Thyroid gland (tissue), 4 donors: ENCODE measurements around the gene ZCWPW2. TPM values are rescaled to one million over a fixed set of nuclear protein-coding genes. Genes with fewer than 3 reads are reported as not detected.

ENCODE experiments used
- DNase-seq, 2 donors: peaks; one replicate each; pipeline ENCODE4 v3.0.0-alpha.2; 2019
- H3K27ac ChIP-seq, 3 donors: fragments of 200-600 bp; sonication (generic); 1 replicate in 2 of 3; 2 replicates in 1 of 3; pipeline ENCODE4 v1.5.1; 2016 to 2019; ENCODE audit warnings: mild to moderate bottlenecking in 1 of 3, moderate library complexity in 1 of 3
- H3K27me3 ChIP-seq: fragments of 200-600 bp; sonication (generic); one replicate; pipeline ENCODE4 v1.5.1; 2019
- H3K36me3 ChIP-seq, 2 donors: fragments of 200-600 bp; sonication (generic); one replicate each; pipeline ENCODE4 v1.5.1; 2016 to 2019
- H3K4me1 ChIP-seq, 2 donors: fragments of 200-600 bp; sonication (generic); one replicate each; pipeline ENCODE4 v1.5.1; 2017 to 2019
- H3K4me3 ChIP-seq, 3 donors: fragments of 200-600 bp; sonication (generic); replicated peaks in 1 of 3; 1 replicate in 2 of 3; 2 replicates in 1 of 3; pipeline ENCODE4 v1.5.1; 2016; ENCODE audit warnings: mild to moderate bottlenecking in 1 of 3
- H3K9me3 ChIP-seq: fragments of 200-600 bp; sonication (generic); one replicate; pipeline ENCODE4 v1.5.1; 2017
- POLR2A ChIP-seq, 2 donors: fragments of 450-650 bp; IDR thresholded peaks; one replicate each; pipeline ENCODE4 v1.6.1; 2017; ENCODE audit warnings: antibody characterized with exemption in 2 of 2, mild to moderate bottlenecking in 2 of 2, moderate library complexity in 1 of 2
- WGBS, 2 donors: methylation state at CpG; one replicate each; pipeline ENCODE4 v1.1.5; 2017; 5-methylcytosine and 5-hydroxymethylcytosine counted together
- intact Hi-C: fragments of 100-400 bp; cut with DNase I; formaldehyde crosslinking; loops from one replicate; pipeline ENCODE4 v1.15.1; 2023
- total RNA-seq, 4 donors: library from RNA; depleted of rRNA; stranded (reverse); fragments of >200 nt; gene quantifications; one replicate each; pipeline ENCODE4 v1.2.3, GENCODE V29; 2016
- TF ChIP-seq, protein P1 (sequence below), 6 experiments: fragments of 200-600 bp in 3 of 6; fragments of 450-650 bp in 3 of 6; sonication (generic) in 3 of 6; IDR thresholded peaks; one replicate each; pipeline ENCODE4 v1.5.1; 2016 to 2019; ENCODE audit warnings: antibody characterized with exemption in 6 of 6, mild to moderate bottlenecking in 2 of 6, inconsistent platforms in 1 of 6, moderate library complexity in 1 of 6

ZCWPW2 gene
- total RNA-seq, 4 donors from 2014 or later: 0.49 to 2.6 (median 1.1) TPM; not detected in 1

DNA sequence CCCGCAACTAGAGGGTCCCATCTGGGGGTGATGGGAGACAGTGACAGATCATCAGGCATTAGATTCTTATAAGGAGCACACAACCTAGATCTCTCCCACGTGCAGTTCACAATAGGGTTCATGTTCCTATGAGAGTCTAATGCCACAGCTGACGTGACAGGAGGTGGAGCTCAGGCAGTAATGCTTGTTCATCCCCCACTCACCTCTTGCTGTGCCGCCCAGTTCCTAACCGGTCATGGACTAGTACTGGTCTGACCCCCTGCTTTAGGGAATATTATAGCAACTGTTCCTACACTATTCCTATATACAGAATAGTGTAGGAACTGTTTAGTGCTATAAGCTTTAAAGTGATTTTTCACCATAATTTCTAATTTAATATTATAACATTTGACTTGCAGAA lies 128.2 kb downstream of the ZCWPW2 start:
- intact Hi-C loops: no loop called here
- H3K9me3 ChIP-seq: no peaks in the 10 kb centered on the region

DNA sequence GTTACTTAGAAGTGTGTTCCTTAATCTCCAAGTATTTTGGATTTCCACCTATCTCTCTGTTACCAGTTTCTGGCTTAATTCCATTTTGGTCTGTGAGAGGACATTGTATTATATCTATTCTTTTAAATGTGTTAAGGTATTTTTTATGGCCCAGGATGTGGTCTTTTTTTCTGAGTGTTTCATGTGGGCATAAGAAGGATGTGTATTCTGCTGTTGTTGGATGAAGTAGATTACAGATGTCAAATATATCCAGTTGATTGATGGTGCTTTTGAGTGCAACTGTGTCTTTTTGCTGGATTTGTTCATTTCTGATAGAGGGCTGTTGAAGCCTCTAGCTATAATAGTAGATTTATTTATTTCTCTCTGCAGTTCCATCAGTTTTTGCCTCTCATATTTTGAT lies 136.6 kb downstream of the ZCWPW2 start:
- no peak overlapping the region for H3K4me3 ChIP-seq
- intact Hi-C loops: no loop called here
- TF ChIP-seq POLR2A (IDR thresholded peaks at IDR 0.05): no peak
- TF ChIP-seq, protein P1, sequence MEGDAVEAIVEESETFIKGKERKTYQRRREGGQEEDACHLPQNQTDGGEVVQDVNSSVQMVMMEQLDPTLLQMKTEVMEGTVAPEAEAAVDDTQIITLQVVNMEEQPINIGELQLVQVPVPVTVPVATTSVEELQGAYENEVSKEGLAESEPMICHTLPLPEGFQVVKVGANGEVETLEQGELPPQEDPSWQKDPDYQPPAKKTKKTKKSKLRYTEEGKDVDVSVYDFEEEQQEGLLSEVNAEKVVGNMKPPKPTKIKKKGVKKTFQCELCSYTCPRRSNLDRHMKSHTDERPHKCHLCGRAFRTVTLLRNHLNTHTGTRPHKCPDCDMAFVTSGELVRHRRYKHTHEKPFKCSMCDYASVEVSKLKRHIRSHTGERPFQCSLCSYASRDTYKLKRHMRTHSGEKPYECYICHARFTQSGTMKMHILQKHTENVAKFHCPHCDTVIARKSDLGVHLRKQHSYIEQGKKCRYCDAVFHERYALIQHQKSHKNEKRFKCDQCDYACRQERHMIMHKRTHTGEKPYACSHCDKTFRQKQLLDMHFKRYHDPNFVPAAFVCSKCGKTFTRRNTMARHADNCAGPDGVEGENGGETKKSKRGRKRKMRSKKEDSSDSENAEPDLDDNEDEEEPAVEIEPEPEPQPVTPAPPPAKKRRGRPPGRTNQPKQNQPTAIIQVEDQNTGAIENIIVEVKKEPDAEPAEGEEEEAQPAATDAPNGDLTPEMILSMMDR (IDR thresholded peaks at IDR 0.05): no peak

More for the DNA sequence above, 128.2 kb downstream of the ZCWPW2 start:
- no peak for DNase-seq
- Histone ChIP-seq H3K36me3 (no peaks in the 10 kb centered on the region), H3K4me3 (no peak overlapping the region), H3K27me3 (no peaks in the 10 kb centered on the region), H3K27ac (no peak overlapping the region), H3K4me1 (no peaks in the 10 kb centered on the region)
- no peak for TF ChIP-seq POLR2A (IDR thresholded peaks at IDR 0.05)
- TF ChIP-seq, protein P1 (IDR thresholded peaks at IDR 0.05): no peak
- WGBS, 2 donors: 76 to 81% methylated on average over 5 of the region's 5 CpGs

DNA sequence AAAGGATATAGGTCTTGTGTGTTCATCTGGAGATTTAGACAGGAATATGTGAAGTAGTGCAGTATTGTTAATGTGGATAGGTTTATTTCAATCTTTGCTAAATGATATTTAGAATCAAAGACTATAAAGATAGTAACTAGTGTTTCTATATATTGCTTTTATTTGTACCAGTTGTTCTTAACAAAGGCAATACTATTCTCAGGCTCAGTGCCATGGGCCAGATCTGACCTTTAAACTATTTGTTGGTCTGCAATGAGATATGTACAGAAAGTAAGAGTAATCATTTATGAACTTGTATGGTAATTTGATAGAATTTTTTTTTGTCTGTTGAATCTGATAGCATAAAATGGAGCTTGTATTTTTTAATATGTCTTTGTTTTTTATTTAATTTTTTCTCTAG lies 146.8 kb downstream of the ZCWPW2 start:
- TF ChIP-seq, protein P1 (IDR thresholded peaks at IDR 0.05): no peak
- TF ChIP-seq POLR2A (IDR thresholded peaks at IDR 0.05): no peak
- H3K9me3 ChIP-seq: no peaks in the 10 kb centered on the region
- intact Hi-C loops: no loop called here
- H3K27ac ChIP-seq: no peak overlapping the region
- no peak overlapping the region for H3K4me3 ChIP-seq
- no peaks in the 10 kb centered on the region for H3K36me3 ChIP-seq
- DNase-seq: no peak
- no peaks in the 10 kb centered on the region for H3K4me1 ChIP-seq
- no peaks in the 10 kb centered on the region for H3K27me3 ChIP-seq

More for the DNA sequence above, 136.6 kb downstream of the ZCWPW2 start:
- Histone ChIP-seq H3K27me3 (no peaks in the 10 kb centered on the region), H3K27ac (no peak overlapping the region), H3K36me3 (no peaks in the 10 kb centered on the region), H3K4me1 (no peaks in the 10 kb centered on the region), H3K9me3 (no peaks in the 10 kb centered on the region)
- no peak for DNase-seq

DNA sequence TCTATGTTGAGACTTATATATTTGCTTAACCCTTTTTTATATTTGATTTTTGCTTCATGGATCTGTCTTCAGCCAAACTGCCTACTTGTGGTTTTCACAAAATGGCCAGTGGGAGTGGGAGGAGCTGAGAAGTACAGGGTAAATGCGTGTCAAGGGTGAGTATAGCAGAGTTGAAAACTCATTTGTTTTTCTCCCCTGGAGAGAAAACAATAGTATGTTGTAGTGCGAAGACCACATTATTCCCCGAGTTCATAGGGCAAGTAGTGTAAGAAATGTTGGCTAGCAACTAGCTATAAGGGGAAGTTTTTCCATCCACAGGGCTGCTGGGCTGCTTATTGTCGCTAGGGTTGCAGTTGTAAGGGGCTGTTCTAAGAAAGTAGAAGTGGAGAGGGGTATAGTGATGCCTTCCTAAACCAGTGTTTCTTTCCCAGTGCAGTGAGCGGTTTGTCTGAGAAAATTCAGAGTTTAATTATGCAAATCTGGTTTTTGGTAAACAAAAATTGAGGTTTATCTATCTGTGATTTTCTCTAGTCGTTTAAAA lies 153.9 kb downstream of the ZCWPW2 start:
- Histone ChIP-seq H3K4me1 (peaks cover 21 to 24% of the 10 kb centered on the region in 2 donors), H3K36me3 (no peaks in the 10 kb centered on the region), H3K27me3 (no peaks in the 10 kb centered on the region), H3K9me3 (no peaks in the 10 kb centered on the region), H3K4me3 (no peak overlapping the region), H3K27ac (no peak overlapping the region)
- DNase-seq: no peak
- 89% methylated on average over 6 of the region's 6 CpGs for WGBS, 2 donors
- intact Hi-C loops: no loop called here
- TF ChIP-seq POLR2A (IDR thresholded peaks at IDR 0.05): no peak
- TF ChIP-seq, protein P1 (IDR thresholded peaks at IDR 0.05): no peak

DNA sequence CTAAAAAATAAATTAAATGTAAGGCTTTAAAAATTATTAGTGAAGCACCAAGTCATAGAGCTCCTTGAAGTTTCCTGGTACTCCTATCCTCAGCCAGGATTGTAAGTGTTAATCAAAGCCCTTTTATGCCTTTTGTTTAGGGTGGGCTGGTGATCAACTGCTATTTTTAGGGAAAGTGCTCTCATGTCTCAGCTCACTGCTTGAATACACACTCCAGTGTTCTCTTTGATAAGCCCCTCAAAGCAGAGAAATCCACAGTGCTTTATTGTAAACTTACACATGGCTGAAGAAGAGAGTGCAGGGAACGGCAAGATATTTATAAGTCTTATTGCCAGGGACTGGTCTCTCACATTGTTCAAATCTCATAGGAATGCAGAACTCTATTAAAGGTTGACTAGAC lies 156.5 kb downstream of the ZCWPW2 start:
- Histone ChIP-seq H3K27me3 (no peaks in the 10 kb centered on the region), H3K27ac (peak overlapping the region in 2 of 3 donors; percentile 24 to 28), H3K36me3 (no peaks in the 10 kb centered on the region), H3K9me3 (no peaks in the 10 kb centered on the region), H3K4me1 (peaks cover 21 to 28% of the 10 kb centered on the region in 2 donors), H3K4me3 (no peak overlapping the region)
- WGBS, 2 donors: 0 to 15% methylated on average over 1 of the region's 1 CpG
- TF ChIP-seq, protein P1 (IDR thresholded peaks at IDR 0.05): no peak
- TF ChIP-seq POLR2A (IDR thresholded peaks at IDR 0.05): no peak
- intact Hi-C loops: no loop called here
- no peak for DNase-seq
